ENCODE results near the gene C3AR1. TPM values are rescaled to one million over a fixed set of nuclear protein-coding genes. Genes with fewer than 3 reads are reported as not detected.

Gene C3AR1
- total and polyA plus RNA-seq, 2 donors (not counting 3 experiments of a cell fraction or from before 2014, with no cell fraction given): 0.22 to 0.70 TPM

GRCh38 chr12:8040791-8041190, 25.4 kb downstream of the C3AR1 start:
- Histone ChIP-seq H3K9ac (replicated peaks; ENCODE audit: extremely low read depth, insufficient read depth, low read length) (no peak overlapping the region), H3K27ac (ENCODE audit: insufficient read depth, low read depth, low read length) (no peak overlapping the region), H3K9me3 (replicated peaks; ENCODE audit: control insufficient read depth, insufficient read depth, low read length) (no peaks in the 10 kb centered on the region), H3K4me1 (ENCODE audit: control insufficient read depth, extremely low read depth, insufficient read depth, low read length) (peaks cover 12% of the 10 kb centered on the region), H3K79me2 (ENCODE audit: control insufficient read depth, insufficient read depth, low read length) (peaks cover 2% of the 10 kb centered on the region), H3K27me3 (ENCODE audit: control insufficient read depth in 2 of 2, insufficient read depth in 2 of 2, low read length in 2 of 2) (no peaks in the 10 kb centered on the region), H2AFZ (ENCODE audit: low read depth, low read length) (no peak overlapping the region), H4K20me1 (replicated peaks; ENCODE audit: control insufficient read depth, extremely low read depth, insufficient read depth, low read length) (no peaks in the 10 kb centered on the region), H3K36me3 (ENCODE audit: control insufficient read depth in 2 of 2, extremely low read depth in 1 of 2, insufficient read depth in 2 of 2, low read length in 2 of 2) (peaks cover 3 to 8% of the 10 kb centered on the region in 2 experiments), H3K4me3 (replicated peaks in 1 of 3; ENCODE audit: insufficient read depth in 1 of 3, low read depth in 1 of 3, low read length in 3 of 3) (no peak overlapping the region), H3K4me2 (ENCODE audit: insufficient read depth, low read length) (no peak overlapping the region), H3K9me1 (replicated peaks; ENCODE audit: control insufficient read depth, extremely low read depth, insufficient read depth, low read length) (no peaks in the 10 kb centered on the region)
- DNase-seq (ENCODE audit: low read depth, low spot score): no peak
- ChIA-PET POLR2A (no interaction called here), CTCF (interaction anchor here (1.0 to 1.2 kb wide), 2 partner anchors 13 to 37 kb away, joined by 4 to 6 read pairs; no protein-coding TSS in a partner anchor)
- intact Hi-C loops (cut with micrococcal nuclease): no loop called here
- dilution Hi-C loops (cut with MboI; ENCODE audit: extremely low pct_ligation_motif_present, low sequenced_read_pairs): no loop called here
- no peak for FAIRE-seq
- no TSS peak for BruUV-seq (replicated peaks)
- TF ChIP-seq MAX (IDR thresholded peaks at IDR 0.05; ENCODE audit: insufficient read depth, insufficient read length) (no peak), JUN (IDR thresholded peaks at IDR 0.05; ENCODE audit: borderline replicate concordance, insufficient read depth, insufficient read length, low read depth) (no peak), GATA2 (IDR thresholded peaks at IDR 0.05; ENCODE audit: insufficient read depth, insufficient read length, low read depth, low read length) (no peak), MYC (IDR thresholded peaks at IDR 0.05; ENCODE audit: low read depth, low read length) (no peak), POLR2AphosphoS5 (IDR thresholded peaks at IDR 0.05; ENCODE audit: insufficient read depth, low read depth, low read length) (no peak), POLR2A (IDR thresholded peaks at IDR 0.05; ENCODE audit: low read depth, low read length) (no peak), EZH2 (IDR thresholded peaks at IDR 0.05; ENCODE audit: borderline replicate concordance, low read depth, low read length, severe bottlenecking) (no peak), FOS (IDR thresholded peaks at IDR 0.05; ENCODE audit: borderline replicate concordance, insufficient read depth, low read length) (no peak)
- TF ChIP-seq, protein P1, sequence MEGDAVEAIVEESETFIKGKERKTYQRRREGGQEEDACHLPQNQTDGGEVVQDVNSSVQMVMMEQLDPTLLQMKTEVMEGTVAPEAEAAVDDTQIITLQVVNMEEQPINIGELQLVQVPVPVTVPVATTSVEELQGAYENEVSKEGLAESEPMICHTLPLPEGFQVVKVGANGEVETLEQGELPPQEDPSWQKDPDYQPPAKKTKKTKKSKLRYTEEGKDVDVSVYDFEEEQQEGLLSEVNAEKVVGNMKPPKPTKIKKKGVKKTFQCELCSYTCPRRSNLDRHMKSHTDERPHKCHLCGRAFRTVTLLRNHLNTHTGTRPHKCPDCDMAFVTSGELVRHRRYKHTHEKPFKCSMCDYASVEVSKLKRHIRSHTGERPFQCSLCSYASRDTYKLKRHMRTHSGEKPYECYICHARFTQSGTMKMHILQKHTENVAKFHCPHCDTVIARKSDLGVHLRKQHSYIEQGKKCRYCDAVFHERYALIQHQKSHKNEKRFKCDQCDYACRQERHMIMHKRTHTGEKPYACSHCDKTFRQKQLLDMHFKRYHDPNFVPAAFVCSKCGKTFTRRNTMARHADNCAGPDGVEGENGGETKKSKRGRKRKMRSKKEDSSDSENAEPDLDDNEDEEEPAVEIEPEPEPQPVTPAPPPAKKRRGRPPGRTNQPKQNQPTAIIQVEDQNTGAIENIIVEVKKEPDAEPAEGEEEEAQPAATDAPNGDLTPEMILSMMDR (IDR thresholded peaks at IDR 0.05; ENCODE audit: extremely low read depth in 1 of 2, insufficient read depth in 1 of 2, low read depth in 1 of 2, low read length in 2 of 2): no peak

Measured in endothelial cell of umbilical vein (primary cell).